Measurements from ENCODE around the gene AGO1. TPM values are rescaled to one million over a fixed set of nuclear protein-coding genes. Genes with fewer than 3 reads are reported as not detected.

AGO1 gene
- total and polyA plus RNA-seq, 10 of the 15 experiments (the other 5 are each of a cell fraction or from before 2014, with no cell fraction given) = 1.8 to 24.0 (median 8.1) TPM

DNA sequence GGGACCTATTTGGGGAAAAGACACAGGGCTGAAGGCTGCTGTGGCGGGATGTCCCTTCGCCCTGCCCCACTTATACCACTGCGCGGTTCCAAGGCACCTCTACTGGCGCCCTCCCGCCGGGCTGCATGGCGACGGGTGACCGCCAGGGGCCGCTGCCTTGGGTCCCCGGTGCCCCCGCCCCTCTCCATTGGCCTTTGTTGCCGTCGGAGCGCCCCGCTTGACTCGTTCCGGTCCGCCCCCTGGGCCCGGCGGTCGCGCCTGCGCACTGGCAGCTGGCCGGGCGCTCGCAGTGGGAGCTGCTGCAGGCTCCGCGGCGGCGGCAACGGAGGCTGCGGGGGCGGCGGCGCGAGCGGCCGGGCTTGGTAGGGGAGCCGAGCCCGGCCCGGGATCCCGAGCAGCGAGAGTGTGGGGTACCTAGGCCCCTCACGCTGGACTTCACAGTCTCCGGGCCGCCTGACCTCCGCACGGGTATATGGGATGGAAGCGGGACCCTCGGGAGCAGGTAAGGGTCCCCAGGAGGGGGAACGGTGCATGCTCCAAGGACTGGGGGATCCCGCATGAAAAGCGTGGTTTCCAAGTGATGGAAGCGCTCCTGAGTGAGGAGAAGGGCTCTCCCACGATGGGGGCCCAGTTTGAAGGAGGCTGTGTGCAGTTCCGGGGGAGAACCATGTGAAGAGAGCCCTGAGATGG, at the start of gene AGO1 (continued):
- TF ChIP-seq RCOR1 (conservative IDR thresholded peaks at IDR 0.05; ENCODE audit: low read depth, low read length) (no peak), SMARCA5 (IDR thresholded peaks at IDR 0.05) (peak; percentile 85), MTA3 (IDR thresholded peaks at IDR 0.05; ENCODE audit: borderline replicate concordance, low read length) (no peak), FOXK2 (IDR thresholded peaks at IDR 0.05) (0 out of 2 replicates have a peak, but pooled peaks have one; percentile 26), SPI1 (IDR thresholded peaks at IDR 0.05; ENCODE audit: borderline replicate concordance, insufficient read depth, low read depth, low read length) (no peak), MXI1 (IDR thresholded peaks at IDR 0.05; ENCODE audit: low read depth, low read length) (no peak; the same call in 1 of the 2 replicates), NFIC (IDR thresholded peaks at IDR 0.05; ENCODE audit: low read depth, low read length) (no peak), ZNF622 (IDR thresholded peaks at IDR 0.05) (no peak), ESRRA (IDR thresholded peaks at IDR 0.05; ENCODE audit: low read length) (no peak), CTCF (IDR thresholded peaks at IDR 0.05 in 2 of 3, conservative IDR thresholded peaks at IDR 0.05 in 1 of 3; ENCODE audit: control insufficient read depth in 2 of 3, extremely low read depth in 1 of 3, insufficient read depth in 1 of 3, low read depth in 3 of 3, low read length in 3 of 3) (peak; percentile 95 to 98 (median 97); a peak in 5 of 6 replicates), ZNF207 (IDR thresholded peaks at IDR 0.05; ENCODE audit: borderline replicate concordance) (0 out of 2 replicates have a peak, but pooled peaks have one; percentile 49), ZNF217 (IDR thresholded peaks at IDR 0.05) (0 out of 2 replicates have a peak, but pooled peaks have one; percentile 45), SUPT20H (IDR thresholded peaks at IDR 0.05; ENCODE audit: borderline replicate concordance, control insufficient read depth, low read depth, low read length) (no peak), CHD2 (IDR thresholded peaks at IDR 0.05; ENCODE audit: borderline replicate concordance, low read depth, low read length) (0 out of 2 replicates have a peak, but pooled peaks have one; percentile 21), E2F4 (IDR thresholded peaks at IDR 0.05; ENCODE audit: low read depth, low read length) (0 out of 2 replicates have a peak, but pooled peaks have one; percentile 39), HDAC6 (IDR thresholded peaks at IDR 0.05; ENCODE audit: unreplicated experiment) (no peak), NFXL1 (IDR thresholded peaks at IDR 0.05; ENCODE audit: borderline replicate concordance) (no peak), USF2 (IDR thresholded peaks at IDR 0.05; ENCODE audit: borderline replicate concordance, low read depth, low read length) (no peak), TBL1XR1 (IDR thresholded peaks at IDR 0.05; ENCODE audit: low read depth, low read length) (no peak)
- TF ChIP-seq, protein P1, sequence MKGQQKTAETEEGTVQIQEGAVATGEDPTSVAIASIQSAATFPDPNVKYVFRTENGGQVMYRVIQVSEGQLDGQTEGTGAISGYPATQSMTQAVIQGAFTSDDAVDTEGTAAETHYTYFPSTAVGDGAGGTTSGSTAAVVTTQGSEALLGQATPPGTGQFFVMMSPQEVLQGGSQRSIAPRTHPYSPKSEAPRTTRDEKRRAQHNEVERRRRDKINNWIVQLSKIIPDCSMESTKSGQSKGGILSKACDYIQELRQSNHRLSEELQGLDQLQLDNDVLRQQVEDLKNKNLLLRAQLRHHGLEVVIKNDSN (IDR thresholded peaks at IDR 0.05; ENCODE audit: borderline replicate concordance, extremely low read length, insufficient read depth, low read depth, low read length) = no peak
- TF ChIP-seq, protein P2, sequence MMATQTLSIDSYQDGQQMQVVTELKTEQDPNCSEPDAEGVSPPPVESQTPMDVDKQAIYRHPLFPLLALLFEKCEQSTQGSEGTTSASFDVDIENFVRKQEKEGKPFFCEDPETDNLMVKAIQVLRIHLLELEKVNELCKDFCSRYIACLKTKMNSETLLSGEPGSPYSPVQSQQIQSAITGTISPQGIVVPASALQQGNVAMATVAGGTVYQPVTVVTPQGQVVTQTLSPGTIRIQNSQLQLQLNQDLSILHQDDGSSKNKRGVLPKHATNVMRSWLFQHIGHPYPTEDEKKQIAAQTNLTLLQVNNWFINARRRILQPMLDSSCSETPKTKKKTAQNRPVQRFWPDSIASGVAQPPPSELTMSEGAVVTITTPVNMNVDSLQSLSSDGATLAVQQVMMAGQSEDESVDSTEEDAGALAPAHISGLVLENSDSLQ (IDR thresholded peaks at IDR 0.05) = no peak
- TF ChIP-seq, protein P3, sequence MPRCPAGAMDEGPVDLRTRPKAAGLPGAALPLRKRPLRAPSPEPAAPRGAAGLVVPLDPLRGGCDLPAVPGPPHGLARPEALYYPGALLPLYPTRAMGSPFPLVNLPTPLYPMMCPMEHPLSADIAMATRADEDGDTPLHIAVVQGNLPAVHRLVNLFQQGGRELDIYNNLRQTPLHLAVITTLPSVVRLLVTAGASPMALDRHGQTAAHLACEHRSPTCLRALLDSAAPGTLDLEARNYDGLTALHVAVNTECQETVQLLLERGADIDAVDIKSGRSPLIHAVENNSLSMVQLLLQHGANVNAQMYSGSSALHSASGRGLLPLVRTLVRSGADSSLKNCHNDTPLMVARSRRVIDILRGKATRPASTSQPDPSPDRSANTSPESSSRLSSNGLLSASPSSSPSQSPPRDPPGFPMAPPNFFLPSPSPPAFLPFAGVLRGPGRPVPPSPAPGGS (IDR thresholded peaks at IDR 0.05; ENCODE audit: borderline replicate concordance, insufficient read depth, low read depth, low read length, poor library complexity, severe bottlenecking) = no peak
